B cell (primary cell): ENCODE measurements around the gene ARFGAP2.

ENCODE experiments used
- CTCF ChIP-seq: fragments of 200-600 bp; IDR thresholded peaks from one replicate; pipeline ENCODE4 v1.8.0; 2022; ENCODE audit warnings: antibody characterized with exemption, mild to moderate bottlenecking
- EZH2 ChIP-seq: IDR thresholded peaks from 2 replicates; pipeline ENCODE4 v1.6.1; 2012; ENCODE audit warnings: borderline replicate concordance, low read depth, mild to moderate bottlenecking, moderate library complexity, low read length; ENCODE audit not compliant: insufficient read depth, poor library complexity, severe bottlenecking

- TF ChIP-seq CTCF (no peak), EZH2 (no peak)
Measured at GRCh38 chr11:47180006-47180787, 3.5 kb upstream of the ARFGAP2 start.
